G401 (cell line): ENCODE measurements around the gene SLC35F2. TPM values are rescaled to one million over a fixed set of nuclear protein-coding genes. Genes with fewer than 3 reads are reported as not detected.
A peak's percentile ranks its signal among the peaks of the same experiment; 100 is the strongest.
"Not testable (repeated sequence)": the region's sequence is repeated elsewhere in the genome, so short reads cannot be mapped to it uniquely, and the experiment has no call there.

ENCODE experiments used
- DNase-seq: peaks from one replicate; pipeline ENCODE4 v3.0.0-alpha.2; 2015; ENCODE audit warnings: low spot score
- in situ Hi-C: cut with HindIII; loops from 2 replicates; pipeline ENCODE4 v1.10.0; 2016; ENCODE audit warnings: low sequenced_read_pairs, mixed read lengths
- total RNA-seq: library from RNA; depleted of rRNA; stranded (reverse); fragments of >200 nt; shearing (Covaris generic); gene quantifications from 2 replicates; pipeline ENCODE4 v1.2.3, GENCODE V29; 2014

SLC35F2 gene
- total RNA-seq, 1 experiment from 2014 or later = 105 TPM

GRCh38 chr11:107847184-107847583 is 11.4 kb downstream of the SLC35F2 start:
- no peak for DNase-seq
- in situ Hi-C loops = no loop called here

GRCh38 chr11:107844041-107844440 is 14.5 kb downstream of the SLC35F2 start:
- no peak for DNase-seq
- in situ Hi-C loops = no loop called here

GRCh38 chr11:107842412-107843100 is 16.0 kb downstream of the SLC35F2 start:
- DNase-seq = no peak
- in situ Hi-C loops = no loop called here

- in situ Hi-C loops = no loop called here
- peak; percentile 18 for DNase-seq
Observed at GRCh38 chr11:107840129-107840484, 18.5 kb downstream of the SLC35F2 start.

- DNase-seq = no peak
- in situ Hi-C loops = no loop called here
Observed at GRCh38 chr11:107836851-107837250, 21.7 kb downstream of the SLC35F2 start.

- no peak for DNase-seq
- in situ Hi-C loops = no loop called here
Observed at GRCh38 chr11:107834995-107835394, 23.6 kb downstream of the SLC35F2 start.

GRCh38 chr11:107833926-107834325 is 24.7 kb downstream of the SLC35F2 start:
- DNase-seq, in situ Hi-C loops: not testable (repeated sequence)

GRCh38 chr11:107830915-107831540 is 27.6 kb downstream of the SLC35F2 start:
- in situ Hi-C loops = no loop called here
- no peak for DNase-seq

- in situ Hi-C loops = no loop called here
- no peak for DNase-seq
Observed at GRCh38 chr11:107827041-107827440, 31.5 kb downstream of the SLC35F2 start.

- in situ Hi-C loops = no loop called here
- DNase-seq = no peak
Observed at GRCh38 chr11:107825875-107826274, 32.7 kb downstream of the SLC35F2 start.

GRCh38 chr11:107824668-107825369 is 33.8 kb downstream of the SLC35F2 start:
- no peak for DNase-seq
- in situ Hi-C loops = no loop called here

- no peak for DNase-seq
- in situ Hi-C loops = no loop called here
Observed at GRCh38 chr11:107821199-107821927, 37.2 kb downstream of the SLC35F2 start.

- in situ Hi-C loops = no loop called here
- no peak for DNase-seq
Observed at GRCh38 chr11:107819361-107820014, 39.1 kb downstream of the SLC35F2 start.

- DNase-seq = no peak
- in situ Hi-C loops = no loop called here
Observed at GRCh38 chr11:107818491-107818890, 40.1 kb downstream of the SLC35F2 start.

GRCh38 chr11:107816028-107816427 is 42.6 kb downstream of the SLC35F2 start:
- no peak for DNase-seq
- in situ Hi-C loops = no loop called here

GRCh38 chr11:107810875-107811274 is 47.7 kb downstream of the SLC35F2 start:
- in situ Hi-C loops = no loop called here
- DNase-seq = no peak

- no peak for DNase-seq
- in situ Hi-C loops = no loop called here
Observed at GRCh38 chr11:107808521-107808920, 50.1 kb downstream of the SLC35F2 start.

GRCh38 chr11:107804971-107805370 is 53.6 kb downstream of the SLC35F2 start:
- in situ Hi-C loops = loop anchor here (5.0 kb wide), 1 partner anchor 62 kb away; no protein-coding TSS in a partner anchor
- DNase-seq = no peak

- no peak for DNase-seq
- in situ Hi-C loops = loop anchor here (5.0 kb wide), 1 partner anchor 63 kb away; no protein-coding TSS in a partner anchor
Observed at GRCh38 chr11:107804211-107804610, 54.4 kb downstream of the SLC35F2 start.
